Measurements from ENCODE around the gene ANKMY1.

ANKMY1 gene

DNA sequence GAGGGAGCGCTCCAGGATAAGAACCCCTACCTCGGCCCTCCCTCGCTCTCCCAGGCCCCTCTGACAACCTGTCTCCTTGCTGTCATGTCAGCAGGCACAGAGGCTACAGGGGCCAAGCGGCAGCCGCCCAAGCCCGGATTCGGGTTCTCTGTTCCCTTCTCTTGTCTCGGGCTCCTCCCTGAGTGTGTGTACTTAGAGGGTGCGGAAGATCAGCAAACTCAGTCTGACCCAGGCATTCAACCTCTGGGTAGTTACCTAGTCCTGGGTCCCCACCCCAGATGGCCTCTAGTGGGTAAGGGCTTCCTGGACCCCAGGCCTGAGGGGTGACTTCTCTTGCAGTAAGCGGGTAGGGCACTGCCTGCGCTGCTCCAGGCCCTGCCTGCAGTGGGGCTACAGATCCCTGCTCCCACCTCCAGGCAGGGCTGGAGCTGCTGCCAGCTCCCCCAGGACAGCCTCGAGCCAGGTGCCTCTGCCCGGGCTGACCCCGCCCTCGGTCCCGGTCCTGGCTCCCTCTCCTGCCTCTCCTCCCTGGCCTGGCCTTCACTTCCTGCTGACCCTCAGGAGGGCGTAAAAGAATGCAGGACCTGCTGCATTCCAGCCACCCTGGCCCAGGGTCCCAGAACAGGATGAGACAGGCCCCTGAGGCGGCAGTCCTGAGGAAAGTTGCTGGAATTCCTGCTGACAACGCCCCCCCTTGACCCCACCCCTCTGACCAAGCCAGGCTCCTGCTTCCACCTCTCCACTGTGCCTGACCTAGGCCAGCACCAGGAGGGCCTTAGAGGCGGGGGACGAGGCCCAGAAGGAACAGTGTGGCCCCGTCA lies 100.4 kb downstream of the ANKMY1 start:
- DNase-seq: no peak

DNA sequence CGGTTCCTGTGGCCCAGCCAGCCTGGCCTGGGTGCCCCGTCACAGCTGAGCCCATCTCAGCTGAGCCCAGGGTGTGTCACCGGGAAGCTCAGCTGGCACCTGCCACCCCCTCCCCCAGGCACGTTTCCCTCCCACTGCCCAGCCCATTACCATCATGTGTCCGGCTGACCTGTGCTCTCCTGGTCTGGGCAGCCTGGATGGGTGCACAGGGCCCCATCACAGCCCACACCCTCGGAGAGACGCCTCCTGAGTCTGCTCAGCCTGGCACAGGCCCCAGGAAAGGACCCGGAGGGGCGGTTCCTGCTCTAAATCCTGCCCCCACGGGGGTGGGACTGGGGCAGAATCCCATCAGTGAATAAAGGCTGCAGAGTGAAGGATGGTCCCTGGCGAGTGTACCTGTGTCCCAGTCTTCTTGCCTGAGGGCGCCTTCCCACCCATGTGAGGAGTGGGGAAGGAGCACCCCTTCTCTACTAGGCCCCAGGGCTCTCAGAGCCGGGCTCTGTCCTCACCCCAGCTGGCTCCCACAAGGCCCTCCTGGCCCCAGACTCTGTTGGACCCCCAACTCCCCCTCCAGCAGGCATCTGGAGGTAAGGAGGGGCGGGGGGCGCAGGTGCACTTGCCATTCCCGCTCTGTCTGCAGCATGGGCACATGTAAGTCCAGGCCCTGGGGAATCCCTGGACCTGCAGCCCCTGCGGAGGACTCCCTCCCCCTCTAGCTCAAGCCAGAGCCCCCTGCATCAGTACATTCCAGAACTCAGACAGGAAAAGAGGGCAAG lies 101.2 kb downstream of the ANKMY1 start:
- DNase-seq: no peak

DNA sequence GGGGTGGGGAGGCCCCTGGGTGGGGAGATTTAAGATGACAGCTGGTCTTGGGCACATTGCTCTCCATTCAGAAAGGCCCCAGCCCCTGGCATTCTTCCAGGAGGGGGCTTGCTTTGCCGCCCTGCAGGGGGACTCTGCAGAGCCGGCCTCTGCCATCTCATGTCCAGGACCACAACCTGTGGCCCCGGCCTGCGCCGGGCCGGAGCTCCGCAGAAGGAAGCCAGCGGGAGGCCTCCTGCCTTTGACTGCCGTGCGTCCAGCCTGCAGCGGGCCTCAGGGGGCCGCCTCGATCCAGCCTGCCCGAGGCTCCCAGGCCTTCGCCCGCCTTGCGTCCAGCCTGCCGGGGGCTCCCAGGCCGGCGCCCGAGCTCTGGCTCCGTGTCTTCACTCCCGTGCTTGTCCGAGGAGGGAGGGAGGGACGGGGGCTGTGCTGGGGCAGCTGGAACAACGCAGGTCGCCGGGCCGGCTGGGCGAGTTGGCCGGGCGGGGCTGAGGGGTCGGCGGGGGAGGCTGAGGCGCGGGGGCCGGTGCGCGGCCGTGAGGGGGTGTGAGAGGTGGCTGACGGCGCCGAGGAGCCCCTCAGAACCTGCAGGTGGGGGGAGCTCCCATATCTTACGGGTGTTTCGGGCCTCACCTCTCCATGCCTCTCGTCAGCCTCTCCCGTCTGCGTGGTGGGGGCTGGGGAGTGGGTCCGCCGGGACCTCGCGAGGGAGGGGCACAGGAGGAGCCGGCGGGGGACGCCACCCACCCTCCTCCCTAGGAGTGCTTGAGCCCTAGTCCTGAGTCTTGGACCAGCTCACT lies 101.9 kb downstream of the ANKMY1 start:
- no peak for DNase-seq

DNA sequence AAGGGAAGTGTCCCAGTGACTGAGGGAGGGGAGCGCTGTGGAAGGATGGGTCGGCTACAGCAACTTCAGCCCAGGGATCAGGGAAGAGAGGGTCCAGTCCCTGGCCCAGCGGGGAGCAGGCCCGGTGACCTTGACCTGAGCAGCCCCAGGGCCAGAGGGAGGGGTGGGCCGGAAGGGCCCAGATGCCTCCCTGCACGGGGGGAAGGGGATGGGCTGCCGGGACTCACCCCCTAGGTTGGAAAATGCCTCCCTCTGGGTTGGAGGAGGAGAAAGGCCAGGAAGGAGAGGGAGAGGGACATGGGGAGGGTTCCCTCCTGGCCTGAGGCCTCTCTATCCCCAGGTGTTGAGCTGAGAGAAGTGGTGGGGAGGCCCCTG lies 102.5 kb downstream of the ANKMY1 start:
- no peak for DNase-seq

DNA sequence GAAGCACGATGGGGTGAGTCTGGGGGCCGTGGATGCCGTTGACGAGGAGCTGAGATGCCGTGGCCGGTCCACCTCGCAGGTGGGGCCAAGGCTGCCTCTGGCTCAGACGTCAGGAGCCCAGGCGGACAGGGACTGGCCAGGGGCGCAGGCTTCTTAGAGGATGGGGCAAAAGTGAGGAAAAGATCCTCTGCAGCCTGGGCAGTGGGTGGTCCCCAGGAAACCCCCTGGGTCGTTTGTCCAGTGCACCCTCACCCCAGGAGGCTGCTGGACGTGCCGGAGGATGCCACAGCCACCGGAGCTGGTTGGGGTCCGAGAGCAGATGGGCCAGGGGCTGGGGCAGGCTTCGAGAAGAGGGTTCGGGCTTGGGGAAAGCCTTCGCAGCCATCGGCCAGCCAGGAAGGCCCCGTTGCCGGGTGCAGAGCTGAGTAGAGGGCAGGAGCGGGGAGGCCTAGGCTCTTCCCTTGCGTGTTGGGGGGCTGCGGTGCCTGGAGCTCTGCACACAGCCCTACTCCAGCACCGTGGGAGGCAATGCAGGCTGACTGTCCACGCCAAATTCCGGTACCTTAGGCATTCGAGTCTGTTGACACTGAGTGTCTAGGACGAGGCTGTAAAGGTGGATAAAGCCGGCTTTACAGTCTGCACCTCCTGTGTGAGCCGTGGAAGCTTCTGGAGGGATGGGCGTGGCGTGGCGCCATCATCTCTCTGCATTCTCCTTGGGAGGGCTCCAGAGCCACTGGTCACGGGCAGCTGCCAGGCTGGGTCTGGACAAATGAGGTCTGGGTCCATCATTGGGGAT lies 103.5 kb downstream of the ANKMY1 start:
- DNase-seq: no peak

DNA sequence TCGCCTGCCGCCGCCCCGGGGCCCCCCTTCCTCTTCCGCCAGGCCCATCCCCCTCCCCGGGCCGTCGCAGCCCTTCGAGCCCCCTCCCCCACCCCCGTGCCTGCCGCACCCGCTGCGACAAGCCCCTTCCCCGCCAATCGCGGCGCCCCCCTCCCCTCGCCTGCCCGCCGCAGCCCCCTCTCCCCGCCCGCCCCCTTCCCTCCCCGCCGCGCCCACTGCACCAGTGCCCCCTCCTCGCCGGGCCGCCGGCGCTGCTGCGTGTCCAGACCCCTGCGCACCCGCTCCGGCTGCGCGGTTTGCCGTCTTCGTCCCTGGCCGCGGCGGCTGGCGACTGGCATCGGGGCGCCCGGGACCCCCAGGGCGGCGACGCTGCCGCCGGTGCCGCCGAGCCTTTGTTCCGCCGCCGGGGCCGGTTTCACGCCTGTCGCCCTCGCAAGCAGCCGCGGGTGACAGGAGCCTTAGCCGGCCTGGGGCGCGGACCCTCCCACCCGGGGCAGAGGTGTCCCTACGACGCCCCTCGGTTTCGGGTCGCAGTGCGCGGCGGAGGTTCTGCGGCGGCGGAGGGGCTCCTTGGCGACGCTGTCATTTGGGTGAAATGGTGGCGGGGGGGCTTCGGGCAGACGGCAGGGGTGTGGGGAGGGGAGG lies 104.2 kb downstream of the ANKMY1 start:
- DNase-seq: no peak

DNA sequence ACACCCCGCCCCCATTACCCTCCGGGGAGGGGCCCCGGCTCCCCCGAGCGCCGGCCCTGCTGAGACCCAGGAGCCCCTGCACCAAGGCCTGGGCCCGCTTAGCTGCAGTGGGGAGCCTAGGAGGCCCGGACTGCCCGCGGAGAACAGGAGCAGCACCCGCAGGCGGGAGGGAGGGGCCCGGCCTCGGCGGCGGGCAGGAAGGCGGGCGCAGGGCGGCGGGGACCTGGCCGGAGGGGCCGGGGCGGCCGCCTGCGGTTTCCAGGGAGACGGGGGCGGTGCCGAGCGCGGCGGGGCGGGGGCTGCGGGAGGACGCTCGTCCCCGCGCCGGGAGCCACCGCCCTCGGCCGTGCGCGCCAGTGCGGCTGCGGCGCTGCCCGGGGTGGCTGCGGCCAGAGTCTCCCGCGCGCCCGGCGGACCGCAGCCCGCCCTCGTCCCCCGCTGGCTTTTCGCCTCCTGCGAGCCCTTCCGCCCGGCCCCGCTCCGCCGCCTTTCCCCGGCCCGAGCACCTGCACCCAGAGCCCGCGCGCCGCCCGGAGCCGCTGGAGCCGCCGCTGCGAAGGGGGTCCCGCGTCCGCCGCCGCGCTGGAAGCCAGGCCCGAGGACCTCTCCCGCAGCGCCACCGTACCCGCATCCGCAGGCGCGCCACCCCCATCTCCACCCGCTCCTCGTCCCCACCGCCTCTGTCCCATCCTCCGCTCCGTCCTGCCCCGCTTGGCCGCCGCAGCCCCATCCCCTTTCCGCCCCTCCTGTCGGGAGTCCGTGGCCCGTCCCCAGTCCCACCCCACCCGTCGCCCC lies 105.1 kb downstream of the ANKMY1 start:
- DNase-seq: no peak

DNA sequence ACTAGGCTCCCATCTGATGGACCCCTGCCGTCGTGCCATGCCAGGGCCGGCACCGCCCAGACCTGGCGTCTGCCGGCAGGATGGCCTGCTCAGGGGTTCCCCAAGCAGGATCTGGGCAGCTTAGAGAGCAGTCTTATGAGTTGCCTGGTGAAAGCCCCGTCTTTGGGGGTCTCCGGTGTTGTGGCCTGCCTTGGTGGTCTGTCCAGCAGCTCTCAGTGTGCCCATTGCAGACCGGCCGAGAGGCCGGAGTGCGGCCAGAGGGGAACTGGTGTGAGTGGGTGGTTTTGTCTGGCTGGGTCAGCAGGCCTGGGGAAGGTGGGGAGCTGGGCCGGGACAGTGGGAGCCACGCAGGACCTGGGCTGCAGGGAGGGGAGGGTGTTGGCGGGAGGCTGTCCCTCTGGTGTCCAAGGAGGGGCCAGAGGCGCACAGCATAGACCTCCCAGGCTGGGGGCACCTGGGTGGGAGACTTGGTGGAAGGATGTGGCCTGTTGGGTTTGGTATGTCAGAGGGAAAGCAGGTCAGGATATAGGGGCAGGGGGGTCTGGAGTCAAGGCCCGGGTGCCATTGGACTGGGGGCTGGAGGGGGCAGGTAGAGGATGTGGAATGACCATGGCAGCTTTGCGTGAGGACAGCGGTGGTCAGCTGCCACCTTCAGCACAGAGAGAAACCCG lies 105.9 kb downstream of the ANKMY1 start:
- no peak for DNase-seq

DNA sequence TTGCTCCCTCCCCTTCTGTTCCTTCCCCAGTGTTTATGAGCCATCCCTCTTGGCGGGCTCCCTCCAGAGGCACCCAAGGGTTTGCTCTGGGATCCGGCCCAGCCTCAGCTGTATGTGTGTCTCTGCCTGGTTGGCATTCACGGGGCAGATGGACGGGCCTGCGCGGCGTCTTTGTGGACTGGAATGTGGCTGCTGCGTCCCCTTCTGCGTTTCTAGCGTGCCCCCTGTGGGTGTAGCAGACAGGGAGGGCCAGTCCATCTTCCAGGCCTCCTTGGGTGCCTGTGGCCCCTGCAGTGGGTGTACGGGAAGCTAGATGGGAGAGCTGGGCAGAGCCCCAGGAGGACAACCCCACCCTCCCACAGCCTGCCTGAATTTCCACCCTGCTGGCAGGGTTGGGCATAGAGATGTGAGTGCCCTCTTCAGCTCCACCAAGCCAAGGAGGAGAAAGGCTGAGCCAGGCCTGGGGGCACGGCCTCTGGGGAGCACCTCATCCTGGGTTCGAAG lies 106.6 kb downstream of the ANKMY1 start:
- no peak for DNase-seq

DNA sequence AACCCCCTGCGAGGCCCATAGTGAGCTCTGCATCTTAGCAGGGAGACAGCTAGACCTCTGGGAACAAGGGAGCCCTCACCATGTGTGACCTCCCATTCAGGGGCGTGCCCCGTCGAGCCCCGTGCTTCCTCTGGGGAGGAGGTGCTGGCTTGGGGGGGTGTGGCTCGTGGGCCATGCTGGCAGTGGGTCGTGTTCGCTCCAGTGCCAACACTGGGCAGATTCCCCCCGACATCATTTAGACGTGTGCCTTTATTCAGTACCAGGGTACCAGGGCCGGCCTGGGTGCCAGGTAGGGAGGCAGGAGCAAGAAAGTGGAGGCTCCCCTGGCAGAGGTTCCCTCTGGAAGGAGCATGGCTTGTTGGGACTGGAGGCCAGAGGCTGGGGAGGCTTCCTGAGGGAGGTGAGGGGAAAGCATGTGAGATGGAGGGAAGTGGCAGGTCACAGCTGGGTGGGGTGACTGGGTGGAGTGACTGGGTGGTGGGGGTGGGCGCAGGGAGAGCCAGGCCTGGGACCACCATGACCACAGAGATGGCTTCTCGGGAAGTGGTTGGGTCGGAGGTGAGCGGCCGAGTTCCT lies 107.2 kb downstream of the ANKMY1 start:
- DNase-seq: no peak

DNA sequence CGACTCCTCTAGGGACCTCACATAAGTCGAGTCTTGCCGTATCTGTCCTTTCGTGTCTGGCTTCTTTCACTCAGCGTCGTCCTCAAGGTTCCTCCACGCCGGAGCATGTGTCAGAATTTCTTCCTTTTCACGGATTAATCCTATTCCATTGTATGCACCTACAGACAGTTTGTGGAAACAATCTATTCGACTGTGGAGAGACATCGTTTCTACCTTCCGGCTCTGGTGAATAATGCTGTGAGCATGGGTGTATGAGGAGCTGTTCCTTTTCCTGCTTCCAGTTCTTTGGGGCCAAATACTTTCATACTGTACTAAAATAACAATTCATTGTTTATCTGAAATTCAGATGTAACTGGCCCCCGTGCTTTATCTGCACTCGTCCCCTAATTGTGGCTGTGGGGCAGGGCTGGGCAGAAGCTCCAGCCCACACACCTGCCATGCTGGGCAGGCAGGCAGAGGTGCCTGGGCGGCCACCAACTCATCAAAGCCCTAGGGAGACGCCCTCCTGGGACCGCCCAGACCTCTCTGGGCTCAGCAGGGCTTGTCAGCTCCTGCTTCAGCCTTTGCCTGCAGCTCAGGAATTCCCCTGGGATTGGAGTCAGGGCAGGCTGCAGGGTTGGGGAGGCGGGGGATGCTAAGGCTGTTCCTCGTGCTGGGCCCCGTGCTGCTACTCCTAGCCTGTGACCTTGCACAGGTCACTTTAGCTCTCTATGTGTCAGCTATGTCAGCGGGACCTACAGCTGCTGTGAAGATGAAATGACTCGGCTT lies 107.8 kb downstream of the ANKMY1 start:
- DNase-seq: no peak

DNA sequence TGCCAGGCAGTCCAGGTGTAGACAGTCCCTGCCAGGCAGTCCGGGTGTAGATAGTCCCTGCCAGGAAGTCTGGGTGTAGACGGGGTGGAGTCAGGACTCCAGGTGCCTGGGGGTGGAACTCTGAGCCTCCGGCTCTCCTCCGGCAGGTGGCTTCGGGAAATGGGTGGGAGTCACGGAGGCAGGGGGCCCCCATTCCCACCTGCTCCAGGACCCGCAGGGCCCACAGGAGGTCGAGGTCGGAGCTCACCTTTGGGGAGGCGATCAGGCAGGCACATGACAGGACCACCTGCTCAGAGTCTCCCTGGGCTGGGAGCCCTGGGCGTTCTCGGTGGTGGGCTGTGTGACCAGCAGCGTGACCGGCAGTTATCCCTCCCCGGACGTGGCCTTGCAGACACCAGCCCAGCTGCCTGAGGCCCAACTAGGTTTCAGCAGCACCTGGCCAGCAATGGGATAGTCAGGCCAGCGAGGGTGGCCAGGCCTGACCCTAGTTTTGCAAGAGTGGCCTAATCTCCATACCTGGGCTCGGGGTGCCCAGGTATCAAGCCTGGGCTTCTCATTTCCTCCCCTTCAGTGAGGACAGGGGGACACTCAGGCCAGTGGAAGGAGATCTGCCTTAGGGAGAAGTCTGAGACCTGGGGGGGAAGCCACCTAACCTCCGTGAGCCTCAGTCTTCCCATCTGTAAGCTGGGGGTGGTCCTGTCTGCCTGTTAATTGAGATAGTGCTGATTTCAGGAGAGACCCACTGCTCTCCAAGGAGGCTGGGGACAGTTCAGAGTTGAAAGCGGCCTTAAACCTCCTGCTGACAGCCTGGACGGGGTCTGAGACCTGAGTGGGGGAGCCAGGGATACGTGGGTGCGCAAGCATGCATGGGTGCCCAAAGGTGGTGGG lies 109.2 kb downstream of the ANKMY1 start:
- DNase-seq: no peak

DNA sequence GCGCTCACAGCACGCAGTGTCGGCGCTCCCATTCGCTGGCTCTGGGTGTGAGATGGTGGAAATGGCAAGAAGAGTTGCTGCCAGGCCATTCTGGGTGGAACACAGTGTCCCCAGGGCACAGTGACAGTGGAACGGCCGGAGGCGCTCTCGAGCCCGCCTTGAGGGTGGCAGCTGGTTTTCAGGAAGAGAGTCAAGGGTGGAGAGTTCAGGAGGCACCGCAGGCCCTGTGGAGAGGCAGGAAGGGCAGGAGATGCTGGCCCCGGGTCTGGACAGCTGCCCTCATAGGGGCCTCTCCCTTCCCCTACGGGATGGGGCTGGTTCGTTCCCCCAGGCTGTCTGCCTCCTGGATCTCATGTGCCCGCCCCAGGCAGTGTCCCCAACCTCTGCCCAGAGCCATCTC lies 109.9 kb downstream of the ANKMY1 start:
- DNase-seq: no peak

DNA sequence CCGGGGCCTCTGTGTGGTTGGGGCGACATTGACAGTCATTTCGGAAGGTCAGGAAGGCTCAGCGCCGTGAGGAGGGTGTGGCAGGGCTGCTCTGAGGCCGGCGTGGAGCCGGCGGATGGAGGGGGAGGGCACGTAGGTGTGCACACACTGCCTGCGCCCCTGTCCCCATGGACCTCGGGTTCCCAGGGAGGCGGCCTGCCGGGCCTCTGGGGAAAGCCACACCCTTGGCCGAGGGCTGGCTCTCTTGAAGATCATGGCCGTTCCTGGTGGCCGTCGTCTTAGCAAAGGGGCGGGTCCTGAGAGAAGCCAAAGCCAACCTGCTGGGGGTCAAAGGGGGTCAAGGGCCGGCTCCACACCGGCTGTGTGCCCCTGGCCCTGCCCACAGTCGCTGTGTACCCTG lies 110.5 kb downstream of the ANKMY1 start:
- no peak for DNase-seq

DNA sequence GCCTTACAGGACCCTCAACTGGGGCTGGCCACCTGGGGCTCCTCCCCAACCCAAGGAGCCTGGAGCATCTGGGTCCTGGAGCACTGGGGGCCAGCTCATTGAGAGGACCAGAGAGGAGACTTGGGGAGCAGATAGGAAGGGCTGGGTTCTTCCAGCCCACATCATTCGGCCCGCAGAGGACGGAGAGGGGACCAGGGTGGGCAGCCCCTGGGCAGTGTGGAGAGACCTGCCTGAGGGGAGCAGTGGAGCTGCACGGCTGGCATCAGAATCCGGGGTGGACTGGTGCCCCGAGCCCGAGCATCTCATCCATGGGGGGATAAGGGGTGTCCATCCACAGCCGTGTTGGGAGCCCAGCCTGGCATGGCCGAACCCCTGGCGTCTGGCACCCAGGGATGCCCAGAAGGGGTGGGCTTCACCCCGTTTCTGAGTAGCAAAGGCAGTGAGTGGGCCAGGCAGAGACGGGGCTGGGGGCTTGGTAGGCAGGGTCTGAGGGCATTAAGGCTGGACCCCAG lies 111.1 kb downstream of the ANKMY1 start:
- no peak for DNase-seq

DNA sequence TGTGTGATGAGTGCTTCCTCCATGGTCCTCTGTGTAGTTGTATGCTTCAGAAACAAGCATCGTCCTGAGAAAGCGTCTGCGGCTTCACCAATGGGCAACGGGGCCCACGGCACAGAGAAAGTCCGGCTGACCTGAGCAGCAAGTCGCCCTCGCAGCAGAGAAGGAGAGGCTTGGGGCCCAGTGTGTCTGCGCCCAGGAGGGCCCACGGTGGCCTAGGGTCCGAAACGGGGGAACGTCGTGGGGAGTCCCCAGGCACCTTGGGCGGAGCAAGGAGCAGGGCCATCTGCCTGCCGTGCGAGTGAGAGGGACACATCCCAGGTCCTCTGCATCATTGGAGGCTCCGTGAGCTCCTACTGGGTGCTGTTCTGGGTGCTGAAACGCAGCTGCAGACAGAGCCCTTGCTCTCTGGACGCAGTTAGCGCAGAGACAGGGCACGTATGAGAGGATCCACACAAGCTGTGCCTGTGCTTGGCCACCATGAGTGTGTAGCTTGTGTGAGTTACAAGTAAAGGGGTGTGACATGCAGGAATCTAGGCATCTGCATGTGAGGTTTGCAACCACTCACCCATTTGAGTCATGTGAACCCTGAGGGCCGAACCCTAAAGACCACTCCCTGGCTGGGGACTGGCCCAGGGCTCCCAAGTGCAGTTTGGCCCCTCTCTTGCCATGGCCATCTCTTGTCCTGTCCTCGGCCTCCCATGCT lies 111.7 kb downstream of the ANKMY1 start:
- DNase-seq: no peak

DNA sequence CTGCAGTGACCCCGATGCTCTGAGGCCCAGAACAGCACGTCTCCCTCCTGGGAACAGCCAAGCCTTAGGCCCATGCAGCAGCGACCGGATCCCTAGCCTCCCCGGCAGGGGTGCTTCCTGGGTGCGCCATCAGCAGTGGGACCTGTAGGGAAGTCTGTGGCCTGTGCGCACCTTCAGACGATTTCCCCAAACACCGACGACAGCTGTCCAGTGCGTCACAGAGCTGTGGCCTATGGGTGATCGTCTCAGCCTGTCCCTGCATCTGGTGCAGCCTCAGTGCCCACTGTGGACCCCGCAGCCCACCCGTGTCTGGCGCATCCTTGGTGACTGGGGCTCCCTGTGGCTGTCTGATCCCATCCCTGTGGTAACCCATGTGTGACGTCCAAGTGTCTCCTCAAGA lies 113.3 kb downstream of the ANKMY1 start:
- no peak for DNase-seq
